Lung (tissue), 12 donors: Measurements from ENCODE around the gene LRRC38. TPM values are rescaled to one million over a fixed set of nuclear protein-coding genes. Genes with fewer than 3 reads are reported as not detected.

ENCODE experiments used
- ATAC-seq: fragments of 200-7000 bp; cut with Tn5 transposase; one replicate; pipeline ENCODE4 v1.9.1; 2020; ENCODE audit warnings: moderate number of reproducible peaks; ENCODE audit not compliant: insufficient read depth, low FRiP score
- DNase-seq, 3 donors: peaks; one replicate each; pipeline ENCODE4 v3.0.0-alpha.2; 2013 to 2017
- H3K27ac ChIP-seq, 2 donors: one replicate each; pipeline ENCODE4 v1.5.1; 2013; ENCODE audit warnings: mild to moderate bottlenecking in 2 of 2, moderate library complexity in 2 of 2, control low read depth in 1 of 2, inconsistent platforms in 1 of 2, low read depth in 1 of 2, low read length in 1 of 2
- H3K27me3 ChIP-seq, 3 donors: one replicate each; pipeline ENCODE4 v1.5.1; 2013; ENCODE audit warnings: low read length in 2 of 3; ENCODE audit not compliant: control insufficient read depth in 3 of 3, insufficient read depth in 3 of 3
- H3K36me3 ChIP-seq, 4 donors: one replicate each; pipeline ENCODE4 v1.5.1; 2013; ENCODE audit warnings: low read length in 4 of 4, mild to moderate bottlenecking in 1 of 4, moderate library complexity in 1 of 4; ENCODE audit not compliant: control insufficient read depth in 4 of 4, insufficient read depth in 4 of 4
- H3K4me1 ChIP-seq, 5 donors: one replicate each; pipeline ENCODE4 v1.5.1; 2013; ENCODE audit warnings: low read length in 5 of 5, mild to moderate bottlenecking in 2 of 5, moderate library complexity in 1 of 5; ENCODE audit not compliant: control insufficient read depth in 5 of 5, insufficient read depth in 5 of 5
- H3K4me3 ChIP-seq: one replicate; pipeline ENCODE4 v1.5.1; 2013; ENCODE audit warnings: mild to moderate bottlenecking, control low read depth, moderate library complexity
- H3K9ac ChIP-seq, 2 donors: one replicate each; pipeline ENCODE4 v1.5.1; 2013; ENCODE audit warnings: low read length in 2 of 2, control low read depth in 1 of 2; ENCODE audit not compliant: insufficient read depth in 1 of 2
- H3K9me3 ChIP-seq, 4 donors: one replicate each; pipeline ENCODE4 v1.5.1; 2013; ENCODE audit warnings: low read length in 3 of 4, mild to moderate bottlenecking in 1 of 4, moderate library complexity in 1 of 4; ENCODE audit not compliant: control insufficient read depth in 4 of 4, insufficient read depth in 3 of 4
- CTCF ChIP-seq: IDR thresholded peaks from 2 replicates; pipeline ENCODE4 v1.5.1; 2012; ENCODE audit warnings: mild to moderate bottlenecking; ENCODE audit errors: control extremely low read depth, extremely low read depth
- WGBS, 2 donors: extraction: QIAGEN DNeasy Blood & Tissue Kit; methylation state at CpG; one replicate each; pipeline ENCODE4 v1.1.7; 2013; 5-methylcytosine and 5-hydroxymethylcytosine counted together
- polyA plus RNA-seq, 2 donors: library from polyadenylated mRNA; stranded (reverse); fragments of 200-250 nt; gene quantifications; one replicate each; pipeline ENCODE4 v1.2.1, GENCODE V29; 2013
- total RNA-seq, 2 donors: library from RNA; depleted of rRNA in 1 of 2; stranded (reverse); fragments of >200 nt in 1 of 2; gene quantifications; one replicate each; pipeline ENCODE4 v1.2.1, GENCODE V29; 2014 to 2021
- donor health status: control.
- donor health status: control.
- donor health status: Bipolar disorder and iron deficiency.
- donor health status: healthy.
- donor health status: DM: yes; HTN: yes; CAD: no.

Gene LRRC38
- total and polyA plus RNA-seq, 4 donors = 0.07 TPM; not detected in 3

DNA sequence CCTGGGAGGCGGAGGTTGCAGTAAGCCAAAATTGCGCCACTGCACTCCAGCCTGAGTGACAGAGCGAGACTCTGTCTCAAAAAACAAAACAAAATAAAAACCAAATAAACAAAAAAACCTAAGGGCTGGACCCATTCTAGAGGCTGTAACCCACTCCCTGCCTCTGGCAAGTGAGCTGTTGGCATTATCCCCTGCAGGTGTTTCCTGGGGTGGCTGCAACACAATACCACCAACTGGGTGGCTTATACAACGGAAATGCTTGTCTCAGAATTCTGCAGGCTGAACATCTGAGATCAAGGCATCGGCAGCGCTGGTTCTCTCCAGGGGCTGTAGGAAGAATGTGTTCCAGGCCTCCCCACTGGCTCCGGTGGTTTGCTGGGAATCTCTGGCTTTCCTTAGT lies 15.2 kb downstream of the LRRC38 start:
- H3K9ac ChIP-seq = no peak overlapping the region
- peaks cover 0 to 11% (median 0%) of the 10 kb centered on the region in 3 donors for H3K27me3 ChIP-seq
- no peaks in the 10 kb centered on the region for H3K9me3 ChIP-seq
- H3K36me3 ChIP-seq = no peaks in the 10 kb centered on the region
- H3K27ac ChIP-seq = no peak overlapping the region
- DNase-seq = no peak
- H3K4me1 ChIP-seq = peaks cover 0 to 1% (median 0%) of the 10 kb centered on the region in 5 donors
- no peak overlapping the region for H3K4me3 ChIP-seq
- ATAC-seq = no peak
- 29 to 41% methylated on average over 6 to 7 of the region's 7 CpGs for WGBS, 2 donors
- TF ChIP-seq CTCF = no peak

GRCh38 chr1:13495186-13495585 lies 18.6 kb downstream of the LRRC38 start:
- ATAC-seq (no peak), DNase-seq (no peak)
- Histone ChIP-seq H3K36me3 (no peaks in the 10 kb centered on the region), H3K27me3 (peaks cover 0 to 13% (median 0%) of the 10 kb centered on the region in 3 donors), H3K27ac (no peak overlapping the region), H3K9me3 (no peaks in the 10 kb centered on the region), H3K4me1 (peaks cover 0 to 1% (median 0%) of the 10 kb centered on the region in 5 donors), H3K9ac (no peak overlapping the region), H3K4me3 (no peak overlapping the region)
- TF ChIP-seq CTCF = no peak
- WGBS, 2 donors = 66 to 71% methylated on average over 7 of the region's 7 CpGs

DNA sequence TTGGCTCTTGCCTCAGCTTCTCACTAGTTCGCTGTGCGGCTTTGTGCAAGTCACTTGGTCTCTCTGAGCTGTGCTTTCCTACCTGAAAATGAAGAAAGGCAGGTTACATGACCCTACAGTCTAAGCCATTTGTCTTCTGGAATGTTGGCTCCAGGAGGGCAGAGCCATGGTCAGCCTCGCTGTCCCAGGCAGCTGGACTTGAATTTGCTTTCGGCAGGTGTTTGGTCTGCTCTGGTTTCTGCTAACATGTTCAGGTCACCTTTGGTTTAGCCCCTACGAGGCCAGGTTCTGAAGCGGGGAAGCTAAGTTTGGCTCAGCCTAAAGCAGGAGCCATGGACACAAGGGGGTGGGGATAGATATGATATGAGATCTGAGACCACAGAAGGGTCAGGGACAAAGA lies 19.1 kb downstream of the LRRC38 start:
- H3K9me3 ChIP-seq = no peaks in the 10 kb centered on the region
- TF ChIP-seq CTCF = no peak
- no peak overlapping the region for H3K9ac ChIP-seq
- ATAC-seq = no peak
- H3K4me1 ChIP-seq = peaks cover 0 to 1% (median 0%) of the 10 kb centered on the region in 5 donors
- no peak overlapping the region for H3K4me3 ChIP-seq
- DNase-seq = no peak
- 75 to 85% methylated on average over 6 of the region's 6 CpGs for WGBS, 2 donors
- no peaks in the 10 kb centered on the region for H3K36me3 ChIP-seq
- peaks cover 0 to 13% (median 0%) of the 10 kb centered on the region in 3 donors for H3K27me3 ChIP-seq
- H3K27ac ChIP-seq = no peak overlapping the region

DNA sequence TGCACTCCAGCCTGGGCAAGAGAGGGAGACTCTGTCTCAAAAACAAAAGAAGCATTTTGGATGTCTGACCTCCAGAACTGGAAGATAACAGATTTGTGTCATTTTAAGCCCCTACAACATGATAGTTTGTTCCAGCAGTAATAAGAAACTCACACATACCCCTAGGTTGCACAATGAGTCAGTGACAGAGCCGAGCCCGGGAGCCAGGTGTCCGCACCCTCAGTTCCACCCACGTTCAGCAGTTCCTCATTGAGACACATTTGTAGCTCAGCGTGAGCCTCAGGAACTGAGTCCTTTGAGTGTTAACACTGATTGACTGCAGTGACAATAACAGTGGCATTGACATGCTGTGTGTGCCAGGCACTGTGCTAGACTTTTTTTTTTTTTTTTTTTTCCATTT lies 19.8 kb downstream of the LRRC38 start:
- no peak for TF ChIP-seq CTCF

More for the DNA sequence above, 19.8 kb downstream of the LRRC38 start:
- H3K4me3 ChIP-seq = no peak overlapping the region
- ATAC-seq (no peak), DNase-seq (no peak)
- 27 to 65% methylated on average over 5 of the region's 5 CpGs for WGBS, 2 donors
- peaks cover 0 to 2% (median 0%) of the 10 kb centered on the region in 4 donors for H3K9me3 ChIP-seq
- peaks cover 0 to 1% (median 0%) of the 10 kb centered on the region in 5 donors for H3K4me1 ChIP-seq
- no peaks in the 10 kb centered on the region for H3K36me3 ChIP-seq
- no peak overlapping the region for H3K27ac ChIP-seq
- H3K27me3 ChIP-seq = peaks cover 0 to 13% (median 0%) of the 10 kb centered on the region in 3 donors
- H3K9ac ChIP-seq = no peak overlapping the region
